GM23338 (cell line): ENCODE results near the gene NUDT16L1. TPM values are rescaled to one million over a fixed set of nuclear protein-coding genes. Genes with fewer than 3 reads are reported as not detected.

Source experiments
- ATAC-seq: fragments of 200-7000 bp; cut with Tn5 transposase; 3 replicates; pipeline ENCODE4 v1.9.1; 2020
- DNase-seq: peaks from one replicate; pipeline ENCODE4 v3.0.0-alpha.2; 2015; ENCODE audit warnings: low spot score
- H2AFZ ChIP-seq: fragments of 200-600 bp; sonication (generic); 2 replicates; pipeline ENCODE4 v1.8.0; 2016; ENCODE audit warnings: antibody characterized with exemption, mild to moderate bottlenecking, moderate library complexity
- H3F3A ChIP-seq: fragments of 200-600 bp; sonication (generic); replicated peaks from 2 replicates; pipeline ENCODE4 v1.8.0; 2017; ENCODE audit warnings: antibody characterized with exemption, mixed run types, low read depth
- H3K27ac ChIP-seq: fragments of 200-600 bp; sonication (generic); 2 replicates; pipeline ENCODE4 v1.6.1; 2016; ENCODE audit warnings: low read depth
- H3K27me3 ChIP-seq: fragments of 200-600 bp; sonication (generic); 2 replicates; pipeline ENCODE4 v1.8.0; 2016; ENCODE audit warnings: mild to moderate bottlenecking, mixed run types, moderate library complexity; ENCODE audit not compliant: insufficient read depth
- H3K36me3 ChIP-seq: fragments of 200-600 bp; sonication (generic); 2 replicates; pipeline ENCODE4 v1.8.0; 2016; ENCODE audit warnings: mild to moderate bottlenecking; ENCODE audit not compliant: insufficient read depth
- H3K4me1 ChIP-seq: fragments of 200-600 bp; sonication (generic); 2 replicates; pipeline ENCODE4 v1.8.0; 2016; ENCODE audit warnings: mild to moderate bottlenecking, moderate library complexity; ENCODE audit not compliant: insufficient read depth
- H3K4me2 ChIP-seq: fragments of 200-600 bp; sonication (generic); 2 replicates; pipeline ENCODE4 v1.7.1; 2017; ENCODE audit warnings: mixed run types
- H3K4me3 ChIP-seq: fragments of 200-600 bp; sonication (generic); 2 replicates; pipeline ENCODE4 v1.6.1; 2016; ENCODE audit warnings: mixed run types
- H3K79me2 ChIP-seq: fragments of 200-600 bp; sonication (generic); replicated peaks from 2 replicates; pipeline ENCODE4 v1.8.0; 2017; ENCODE audit warnings: mild to moderate bottlenecking; ENCODE audit not compliant: insufficient read depth
- H3K9me2 ChIP-seq: fragments of 200-600 bp; sonication (generic); 2 replicates; pipeline ENCODE4 v1.8.0; 2017; ENCODE audit not compliant: insufficient read depth
- H4K20me1 ChIP-seq: fragments of 200-600 bp; sonication (generic); replicated peaks from 2 replicates; pipeline ENCODE4 v1.8.0; 2017; ENCODE audit warnings: mild to moderate bottlenecking; ENCODE audit not compliant: insufficient read depth
- H3K27ac Mint-ChIP-seq: 2 replicates; pipeline ENCODE4 v1.8.0; 2020; ENCODE audit warnings: inconsistent platforms, mild to moderate bottlenecking, moderate library complexity, mixed read lengths
- H3K27me3 Mint-ChIP-seq: 3 replicates; pipeline ENCODE4 v1.8.0; 2022; ENCODE audit warnings: low read depth, mild to moderate bottlenecking, moderate library complexity, mixed read lengths, inconsistent platforms; ENCODE audit not compliant: insufficient read depth, poor library complexity
- H3K36me3 Mint-ChIP-seq: 3 replicates; pipeline ENCODE4 v1.8.0; 2021; ENCODE audit warnings: low read depth, mild to moderate bottlenecking, inconsistent platforms, moderate library complexity, mixed read lengths
- H3K4me1 Mint-ChIP-seq: 3 replicates; pipeline ENCODE4 v1.8.0; 2020; ENCODE audit warnings: mild to moderate bottlenecking, inconsistent platforms, mixed read lengths
- H3K4me3 Mint-ChIP-seq: 3 replicates; pipeline ENCODE4 v1.8.0; 2021; ENCODE audit warnings: moderate library complexity, mild to moderate bottlenecking, inconsistent platforms, mixed read lengths
- H3K9me3 Mint-ChIP-seq: 3 replicates; pipeline ENCODE4 v1.8.0; 2020; ENCODE audit warnings: moderate library complexity, mild to moderate bottlenecking, inconsistent platforms, mixed read lengths
- EZH2 ChIP-seq: fragments of 200-600 bp; sonication (generic); IDR thresholded peaks from one replicate; pipeline ENCODE4 v1.8.0; 2017; ENCODE audit warnings: antibody characterized with exemption, mild to moderate bottlenecking, low read depth; ENCODE audit not compliant: unreplicated experiment
- JUNB ChIP-seq: IDR thresholded peaks from one replicate; pipeline ENCODE4 v1.6.1; 2016; ENCODE audit warnings: antibody characterized with exemption; ENCODE audit not compliant: unreplicated experiment
- POLR2AphosphoS5 ChIP-seq: IDR thresholded peaks from 2 replicates; pipeline ENCODE4 v1.6.1; 2016; ENCODE audit warnings: antibody characterized with exemption, low read depth
- STAT1 ChIP-seq: IDR thresholded peaks from one replicate; pipeline ENCODE4 v1.6.1; 2016; ENCODE audit warnings: antibody characterized with exemption; ENCODE audit not compliant: unreplicated experiment
- ZNF331 ChIP-seq: fragments of 250-450 bp; sonication (Bioruptor Pico); IDR thresholded peaks from 2 replicates; pipeline ENCODE4 v1.5.0; 2020; ENCODE audit warnings: low read depth, mild to moderate bottlenecking, moderate library complexity
- polyA plus RNA-seq: library from polyadenylated mRNA; unstranded; fragments of >200 nt; fragmentation: Nextera tagmentation; extraction: Ambion mirVana; gene quantifications from 2 replicates; pipeline ENCODE4 v1.2.1, GENCODE V29; 2016
- total RNA-seq: library from RNA; depleted of rRNA; stranded (reverse); fragments of >200 nt; shearing (Covaris generic); gene quantifications from 2 replicates; pipeline ENCODE4 v1.2.3, GENCODE V29; 2014
- TF ChIP-seq, protein P1 (sequence below): fragments of 250-450 bp; sonication (Bioruptor Pico); IDR thresholded peaks from 2 replicates; pipeline ENCODE4 v1.5.0; 2020; ENCODE audit warnings: mild to moderate bottlenecking, moderate library complexity
- TF ChIP-seq, protein P2 (sequence below): IDR thresholded peaks from one replicate; pipeline ENCODE4 v1.6.1; 2018; ENCODE audit warnings: antibody characterized with exemption; ENCODE audit not compliant: unreplicated experiment
- TF ChIP-seq, protein P3 (sequence below), 2 experiments: fragments of 200-600 bp in 1 of 2; sonication (generic) in 1 of 2; conservative IDR thresholded peaks; 2 replicates each; pipeline versions ENCODE4 v1.5.1 to v1.6.1; 2016 to 2017; ENCODE audit warnings: antibody characterized with exemption in 2 of 2, low read depth in 2 of 2, mild to moderate bottlenecking in 2 of 2, moderate library complexity in 1 of 2

The NUDT16L1 gene
- total and polyA plus RNA-seq, 2 experiments from 2014 or later: 37.1 to 80.4 TPM

DNA sequence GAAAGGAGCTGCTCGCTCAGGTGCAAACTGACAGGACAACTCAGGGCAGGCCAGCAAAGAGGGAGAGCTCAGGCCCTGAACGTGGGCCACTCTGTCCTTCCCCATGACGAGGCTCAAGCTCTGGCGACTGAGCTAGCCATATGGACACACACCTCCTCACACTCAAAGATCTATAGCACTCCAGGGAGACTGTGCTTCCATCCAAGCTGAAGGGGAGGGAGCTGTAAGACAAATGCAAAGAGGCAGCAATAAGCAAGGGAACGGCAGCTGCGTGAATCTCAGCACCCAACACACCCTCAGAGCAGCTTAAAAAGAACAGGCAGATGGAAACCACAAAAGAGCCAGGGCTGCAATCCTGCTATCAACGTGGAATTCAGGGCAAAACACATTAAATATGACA is 13.5 kb downstream of the NUDT16L1 start:
- no peak overlapping the region for H2AFZ ChIP-seq
- H3K27me3 ChIP-seq: no peaks in the 10 kb centered on the region
- H3K9me2 ChIP-seq: no peaks in the 10 kb centered on the region
- DNase-seq: no peak
- no peaks in the 10 kb centered on the region for H3K4me1 ChIP-seq
- H3F3A ChIP-seq: no peaks in the 10 kb centered on the region; the same call in 1 of the 2 replicates
- peaks cover 5% of the 10 kb centered on the region for H3K36me3 ChIP-seq
- H3K4me1 Mint-ChIP-seq: no peaks in the 10 kb centered on the region
- H3K4me2 ChIP-seq: no peak overlapping the region
- peaks cover 49% of the 10 kb centered on the region for H3K36me3 Mint-ChIP-seq
- peaks cover 5% of the 10 kb centered on the region for H3K27me3 Mint-ChIP-seq
- no peak overlapping the region for H3K27ac ChIP-seq
- H4K20me1 ChIP-seq: peaks cover 13% of the 10 kb centered on the region
- H3K9me3 Mint-ChIP-seq: no peaks in the 10 kb centered on the region
- no peak overlapping the region for H3K4me3 Mint-ChIP-seq
- no peak for TF ChIP-seq EZH2
- TF ChIP-seq, protein P1, sequence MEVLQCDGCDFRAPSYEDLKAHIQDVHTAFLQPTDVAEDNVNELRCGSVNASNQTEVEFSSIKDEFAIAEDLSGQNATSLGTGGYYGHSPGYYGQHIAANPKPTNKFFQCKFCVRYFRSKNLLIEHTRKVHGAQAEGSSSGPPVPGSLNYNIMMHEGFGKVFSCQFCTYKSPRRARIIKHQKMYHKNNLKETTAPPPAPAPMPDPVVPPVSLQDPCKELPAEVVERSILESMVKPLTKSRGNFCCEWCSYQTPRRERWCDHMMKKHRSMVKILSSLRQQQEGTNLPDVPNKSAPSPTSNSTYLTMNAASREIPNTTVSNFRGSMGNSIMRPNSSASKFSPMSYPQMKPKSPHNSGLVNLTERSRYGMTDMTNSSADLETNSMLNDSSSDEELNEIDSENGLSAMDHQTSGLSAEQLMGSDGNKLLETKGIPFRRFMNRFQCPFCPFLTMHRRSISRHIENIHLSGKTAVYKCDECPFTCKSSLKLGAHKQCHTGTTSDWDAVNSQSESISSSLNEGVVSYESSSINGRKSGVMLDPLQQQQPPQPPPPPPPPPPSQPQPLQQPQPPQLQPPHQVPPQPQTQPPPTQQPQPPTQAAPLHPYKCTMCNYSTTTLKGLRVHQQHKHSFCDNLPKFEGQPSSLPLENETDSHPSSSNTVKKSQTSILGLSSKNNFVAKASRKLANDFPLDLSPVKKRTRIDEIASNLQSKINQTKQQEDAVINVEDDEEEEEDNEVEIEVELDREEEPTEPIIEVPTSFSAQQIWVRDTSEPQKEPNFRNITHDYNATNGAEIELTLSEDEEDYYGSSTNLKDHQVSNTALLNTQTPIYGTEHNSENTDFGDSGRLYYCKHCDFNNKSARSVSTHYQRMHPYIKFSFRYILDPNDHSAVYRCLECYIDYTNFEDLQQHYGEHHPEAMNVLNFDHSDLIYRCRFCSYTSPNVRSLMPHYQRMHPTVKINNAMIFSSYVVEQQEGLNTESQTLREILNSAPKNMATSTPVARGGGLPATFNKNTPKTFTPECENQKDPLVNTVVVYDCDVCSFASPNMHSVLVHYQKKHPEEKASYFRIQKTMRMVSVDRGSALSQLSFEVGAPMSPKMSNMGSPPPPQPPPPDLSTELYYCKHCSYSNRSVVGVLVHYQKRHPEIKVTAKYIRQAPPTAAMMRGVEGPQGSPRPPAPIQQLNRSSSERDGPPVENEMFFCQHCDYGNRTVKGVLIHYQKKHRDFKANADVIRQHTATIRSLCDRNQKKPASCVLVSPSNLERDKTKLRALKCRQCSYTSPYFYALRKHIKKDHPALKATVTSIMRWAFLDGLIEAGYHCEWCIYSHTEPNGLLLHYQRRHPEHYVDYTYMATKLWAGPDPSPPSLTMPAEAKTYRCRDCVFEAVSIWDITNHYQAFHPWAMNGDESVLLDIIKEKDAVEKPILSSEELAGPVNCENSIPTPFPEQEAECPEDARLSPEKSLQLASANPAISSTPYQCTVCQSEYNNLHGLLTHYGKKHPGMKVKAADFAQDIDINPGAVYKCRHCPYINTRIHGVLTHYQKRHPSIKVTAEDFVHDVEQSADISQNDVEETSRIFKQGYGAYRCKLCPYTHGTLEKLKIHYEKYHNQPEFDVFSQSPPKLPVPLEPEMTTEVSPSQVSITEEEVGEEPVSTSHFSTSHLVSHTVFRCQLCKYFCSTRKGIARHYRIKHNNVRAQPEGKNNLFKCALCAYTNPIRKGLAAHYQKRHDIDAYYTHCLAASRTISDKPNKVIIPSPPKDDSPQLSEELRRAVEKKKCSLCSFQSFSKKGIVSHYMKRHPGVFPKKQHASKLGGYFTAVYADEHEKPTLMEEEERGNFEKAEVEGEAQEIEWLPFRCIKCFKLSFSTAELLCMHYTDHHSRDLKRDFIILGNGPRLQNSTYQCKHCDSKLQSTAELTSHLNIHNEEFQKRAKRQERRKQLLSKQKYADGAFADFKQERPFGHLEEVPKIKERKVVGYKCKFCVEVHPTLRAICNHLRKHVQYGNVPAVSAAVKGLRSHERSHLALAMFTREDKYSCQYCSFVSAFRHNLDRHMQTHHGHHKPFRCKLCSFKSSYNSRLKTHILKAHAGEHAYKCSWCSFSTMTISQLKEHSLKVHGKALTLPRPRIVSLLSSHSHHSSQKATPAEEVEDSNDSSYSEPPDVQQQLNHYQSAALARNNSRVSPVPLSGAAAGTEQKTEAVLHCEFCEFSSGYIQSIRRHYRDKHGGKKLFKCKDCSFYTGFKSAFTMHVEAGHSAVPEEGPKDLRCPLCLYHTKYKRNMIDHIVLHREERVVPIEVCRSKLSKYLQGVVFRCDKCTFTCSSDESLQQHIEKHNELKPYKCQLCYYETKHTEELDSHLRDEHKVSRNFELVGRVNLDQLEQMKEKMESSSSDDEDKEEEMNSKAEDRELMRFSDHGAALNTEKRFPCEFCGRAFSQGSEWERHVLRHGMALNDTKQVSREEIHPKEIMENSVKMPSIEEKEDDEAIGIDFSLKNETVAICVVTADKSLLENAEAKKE (CRISPR knock-in tag): no peak
- TF ChIP-seq, protein P2, sequence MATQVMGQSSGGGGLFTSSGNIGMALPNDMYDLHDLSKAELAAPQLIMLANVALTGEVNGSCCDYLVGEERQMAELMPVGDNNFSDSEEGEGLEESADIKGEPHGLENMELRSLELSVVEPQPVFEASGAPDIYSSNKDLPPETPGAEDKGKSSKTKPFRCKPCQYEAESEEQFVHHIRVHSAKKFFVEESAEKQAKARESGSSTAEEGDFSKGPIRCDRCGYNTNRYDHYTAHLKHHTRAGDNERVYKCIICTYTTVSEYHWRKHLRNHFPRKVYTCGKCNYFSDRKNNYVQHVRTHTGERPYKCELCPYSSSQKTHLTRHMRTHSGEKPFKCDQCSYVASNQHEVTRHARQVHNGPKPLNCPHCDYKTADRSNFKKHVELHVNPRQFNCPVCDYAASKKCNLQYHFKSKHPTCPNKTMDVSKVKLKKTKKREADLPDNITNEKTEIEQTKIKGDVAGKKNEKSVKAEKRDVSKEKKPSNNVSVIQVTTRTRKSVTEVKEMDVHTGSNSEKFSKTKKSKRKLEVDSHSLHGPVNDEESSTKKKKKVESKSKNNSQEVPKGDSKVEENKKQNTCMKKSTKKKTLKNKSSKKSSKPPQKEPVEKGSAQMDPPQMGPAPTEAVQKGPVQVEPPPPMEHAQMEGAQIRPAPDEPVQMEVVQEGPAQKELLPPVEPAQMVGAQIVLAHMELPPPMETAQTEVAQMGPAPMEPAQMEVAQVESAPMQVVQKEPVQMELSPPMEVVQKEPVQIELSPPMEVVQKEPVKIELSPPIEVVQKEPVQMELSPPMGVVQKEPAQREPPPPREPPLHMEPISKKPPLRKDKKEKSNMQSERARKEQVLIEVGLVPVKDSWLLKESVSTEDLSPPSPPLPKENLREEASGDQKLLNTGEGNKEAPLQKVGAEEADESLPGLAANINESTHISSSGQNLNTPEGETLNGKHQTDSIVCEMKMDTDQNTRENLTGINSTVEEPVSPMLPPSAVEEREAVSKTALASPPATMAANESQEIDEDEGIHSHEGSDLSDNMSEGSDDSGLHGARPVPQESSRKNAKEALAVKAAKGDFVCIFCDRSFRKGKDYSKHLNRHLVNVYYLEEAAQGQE: no peak
- no peak for TF ChIP-seq STAT1
- no peak for TF ChIP-seq POLR2AphosphoS5
- no peak for TF ChIP-seq JUNB
- TF ChIP-seq ZNF331 (CRISPR knock-in tag): no peak
- TF ChIP-seq, protein P3, sequence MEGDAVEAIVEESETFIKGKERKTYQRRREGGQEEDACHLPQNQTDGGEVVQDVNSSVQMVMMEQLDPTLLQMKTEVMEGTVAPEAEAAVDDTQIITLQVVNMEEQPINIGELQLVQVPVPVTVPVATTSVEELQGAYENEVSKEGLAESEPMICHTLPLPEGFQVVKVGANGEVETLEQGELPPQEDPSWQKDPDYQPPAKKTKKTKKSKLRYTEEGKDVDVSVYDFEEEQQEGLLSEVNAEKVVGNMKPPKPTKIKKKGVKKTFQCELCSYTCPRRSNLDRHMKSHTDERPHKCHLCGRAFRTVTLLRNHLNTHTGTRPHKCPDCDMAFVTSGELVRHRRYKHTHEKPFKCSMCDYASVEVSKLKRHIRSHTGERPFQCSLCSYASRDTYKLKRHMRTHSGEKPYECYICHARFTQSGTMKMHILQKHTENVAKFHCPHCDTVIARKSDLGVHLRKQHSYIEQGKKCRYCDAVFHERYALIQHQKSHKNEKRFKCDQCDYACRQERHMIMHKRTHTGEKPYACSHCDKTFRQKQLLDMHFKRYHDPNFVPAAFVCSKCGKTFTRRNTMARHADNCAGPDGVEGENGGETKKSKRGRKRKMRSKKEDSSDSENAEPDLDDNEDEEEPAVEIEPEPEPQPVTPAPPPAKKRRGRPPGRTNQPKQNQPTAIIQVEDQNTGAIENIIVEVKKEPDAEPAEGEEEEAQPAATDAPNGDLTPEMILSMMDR (conservative IDR thresholded peaks at IDR 0.05; ENCODE audit: low read depth in 2 of 2): no peak
- no peak overlapping the region for H3K27ac Mint-ChIP-seq
- ATAC-seq: no peak
- H3K4me3 ChIP-seq: no peak overlapping the region
- H3K79me2 ChIP-seq: peaks cover 18% of the 10 kb centered on the region
